T1000 (cell line): ENCODE data around the gene USF1.
"Not testable (repeated sequence)": the region's sequence is repeated elsewhere in the genome, so short reads cannot be mapped to it uniquely, and the experiment has no call there.

Experiments
- DNase-seq: peaks from one replicate; lab custom pipeline; 2025; ENCODE audit warnings: mixed read lengths; lab: John Stamatoyannopoulos, UW

Gene USF1

DNA sequence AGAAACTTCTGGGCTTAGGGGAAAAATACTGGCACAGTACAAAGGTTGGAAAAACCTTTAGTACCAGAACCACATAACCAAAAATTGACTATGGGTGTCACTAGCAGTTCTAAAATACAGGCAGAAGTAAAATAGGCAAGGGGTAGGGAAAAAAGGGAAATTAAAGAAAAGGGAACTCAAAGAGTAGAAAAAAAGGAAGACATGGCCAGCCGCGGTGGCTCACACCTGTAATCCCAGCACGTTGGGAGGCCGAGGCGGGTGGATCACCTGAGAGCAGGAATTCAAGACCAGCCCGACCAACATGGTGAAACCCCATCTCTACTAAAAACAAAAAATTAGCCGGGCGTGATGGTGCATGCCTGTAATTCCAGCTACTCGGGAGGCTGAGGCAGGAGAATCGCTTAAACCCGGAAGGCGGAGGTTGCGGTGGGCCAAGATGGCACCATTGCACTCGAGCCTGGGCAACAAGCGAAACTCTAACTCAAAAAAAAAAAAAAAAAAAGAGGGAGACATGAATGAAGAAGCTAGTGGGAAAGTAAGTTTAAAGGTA, 26.6 kb downstream of the USF1 start:
- DNase-seq: not testable (repeated sequence)

DNA sequence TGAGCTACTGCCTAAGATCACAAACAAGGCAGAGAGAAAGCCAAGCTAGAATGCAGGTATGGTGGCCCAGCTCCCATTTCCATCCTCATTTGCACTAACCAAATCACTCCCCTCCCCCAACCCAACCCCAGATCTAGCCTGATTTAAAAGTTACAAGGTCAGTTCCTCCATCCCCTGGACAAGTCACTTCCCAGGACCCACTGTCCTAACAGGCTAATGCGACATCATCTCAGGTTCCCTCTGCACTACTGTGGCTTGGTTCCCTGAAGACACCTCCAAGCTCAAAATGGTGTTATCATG, 27.2 kb downstream of the USF1 start:
- no peak for DNase-seq

DNA sequence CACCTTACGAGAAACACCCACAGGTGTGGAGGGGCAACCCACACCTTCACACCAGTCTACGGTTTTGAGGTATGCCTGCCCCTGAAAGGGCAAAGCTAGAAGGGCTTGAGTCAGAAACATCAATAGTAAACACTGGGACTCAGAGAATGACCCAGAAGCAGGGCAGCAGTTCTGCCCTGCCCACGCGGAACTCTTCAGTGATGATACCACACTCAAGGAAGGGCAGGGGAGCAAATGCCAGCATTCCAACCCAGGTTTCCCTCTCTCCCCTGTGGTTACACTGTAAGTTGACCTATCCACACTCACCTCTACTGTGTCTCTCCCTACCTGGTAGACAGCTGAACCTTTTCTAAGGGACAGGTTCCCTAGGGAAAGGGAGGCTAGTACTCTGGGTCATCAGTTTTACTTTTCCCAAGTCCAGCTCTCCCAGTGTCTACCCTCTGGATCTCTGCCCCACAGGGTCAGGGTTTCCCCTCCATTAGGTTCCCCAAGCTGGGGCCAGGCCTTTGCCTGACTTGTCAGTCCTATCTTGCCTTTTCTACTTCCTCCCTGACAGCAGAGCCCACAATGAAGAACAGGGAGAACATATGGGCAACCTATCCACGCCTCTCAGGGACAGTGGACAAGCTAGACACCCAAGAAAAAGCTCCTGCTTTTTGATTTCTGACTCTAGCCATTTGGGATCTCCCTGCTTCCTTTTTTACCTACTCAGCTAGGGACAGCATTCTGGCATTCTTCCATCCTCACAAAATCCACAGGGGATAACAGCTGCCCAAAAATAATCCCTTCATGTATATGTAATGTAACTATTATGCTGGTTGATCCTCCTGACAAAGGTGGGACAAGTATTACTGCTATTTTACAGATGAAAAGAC, 27.8 kb downstream of the USF1 start:
- no peak for DNase-seq

DNA sequence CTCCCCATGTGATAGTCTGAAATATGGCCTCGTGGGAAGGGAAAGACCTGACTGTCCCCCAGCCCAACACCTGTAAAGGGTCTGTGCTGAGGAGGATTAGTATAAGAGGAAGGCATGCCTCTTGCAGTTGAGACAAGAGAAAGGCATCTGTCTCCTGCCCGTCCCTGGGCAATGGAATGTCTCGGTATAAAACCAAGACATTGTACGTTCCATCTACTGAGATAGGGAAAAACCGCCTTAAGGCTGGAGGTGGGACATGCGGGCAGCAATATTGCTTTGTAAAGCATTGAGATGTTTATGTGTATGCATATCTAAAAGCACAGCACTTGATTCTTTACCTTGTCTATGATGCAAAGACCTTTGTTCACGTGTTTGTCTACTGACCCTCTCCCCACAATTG, 28.6 kb downstream of the USF1 start:
- DNase-seq: not testable (repeated sequence)

DNA sequence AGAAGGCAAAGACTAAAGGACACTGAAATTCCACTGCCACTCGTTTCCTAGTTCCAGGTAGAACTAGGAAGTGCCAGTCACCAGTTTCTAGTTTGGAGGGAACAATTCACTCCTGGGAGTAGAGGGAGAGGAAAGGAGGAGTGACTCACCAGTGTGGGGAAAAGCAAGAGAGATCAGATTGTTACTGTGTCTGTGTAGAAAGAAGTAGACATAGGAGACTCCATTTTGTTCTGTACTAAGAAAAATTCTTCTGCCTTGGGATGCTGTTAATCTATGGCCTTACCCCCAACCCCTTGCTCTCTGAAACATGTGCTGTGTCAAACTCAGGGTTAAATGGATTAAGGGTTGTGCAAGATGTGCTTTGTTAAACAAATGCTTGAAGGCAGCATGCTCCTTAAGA, 29.1 kb downstream of the USF1 start:
- not testable (repeated sequence) for DNase-seq

DNA sequence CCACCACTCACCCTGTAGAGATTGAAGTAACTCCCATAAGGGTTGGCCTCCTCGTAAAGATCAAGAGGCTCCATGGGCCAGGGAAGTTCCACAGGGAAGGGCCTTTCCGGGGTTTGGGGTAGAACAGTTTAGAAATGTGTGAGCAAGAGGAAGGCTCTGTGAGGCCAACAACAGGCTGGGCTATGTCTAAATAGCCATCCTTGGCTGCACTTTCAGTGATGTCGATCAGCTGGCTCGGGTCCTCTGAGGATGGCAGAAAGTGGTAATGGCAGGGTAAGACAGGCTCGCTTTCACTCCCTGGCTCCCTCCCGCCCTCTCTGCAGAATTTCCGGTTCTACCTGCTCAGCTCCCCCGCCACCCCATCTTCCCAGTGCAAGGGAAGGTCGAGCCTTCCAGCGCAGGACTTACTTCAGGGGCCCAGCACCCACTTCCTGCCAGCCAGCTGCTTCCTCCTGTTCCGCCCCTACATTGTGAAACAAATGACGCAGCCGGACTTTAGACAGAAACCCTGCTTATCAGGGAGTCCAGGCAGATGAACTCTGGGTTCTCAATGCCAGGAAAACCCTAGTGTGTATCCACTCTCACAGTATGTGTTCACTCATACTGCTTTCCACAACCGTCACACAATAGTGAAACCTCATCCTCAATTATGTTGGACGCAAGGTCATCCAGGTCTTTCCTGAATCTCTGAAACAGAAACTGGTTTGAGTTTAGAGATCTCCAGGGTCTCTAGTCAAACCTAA, 32.1 kb downstream of the USF1 start:
- DNase-seq: no peak

DNA sequence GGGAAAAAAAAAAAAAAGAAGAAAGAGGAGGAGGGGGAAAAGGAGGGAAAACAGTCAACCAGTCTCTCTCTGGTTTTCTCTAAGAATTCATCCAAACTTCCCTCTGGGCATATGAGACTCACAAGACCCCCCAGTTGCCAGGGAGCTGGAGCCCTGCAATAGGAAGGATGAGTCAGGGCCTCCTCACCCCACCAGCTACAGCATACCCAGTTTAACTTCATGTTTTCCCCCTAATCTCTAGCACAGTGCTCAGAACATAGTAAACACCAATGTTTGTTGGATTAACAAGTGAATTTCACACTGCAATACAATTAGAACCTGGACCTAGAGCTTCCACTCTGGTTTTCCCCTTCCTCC, 32.7 kb downstream of the USF1 start:
- DNase-seq: no peak

DNA sequence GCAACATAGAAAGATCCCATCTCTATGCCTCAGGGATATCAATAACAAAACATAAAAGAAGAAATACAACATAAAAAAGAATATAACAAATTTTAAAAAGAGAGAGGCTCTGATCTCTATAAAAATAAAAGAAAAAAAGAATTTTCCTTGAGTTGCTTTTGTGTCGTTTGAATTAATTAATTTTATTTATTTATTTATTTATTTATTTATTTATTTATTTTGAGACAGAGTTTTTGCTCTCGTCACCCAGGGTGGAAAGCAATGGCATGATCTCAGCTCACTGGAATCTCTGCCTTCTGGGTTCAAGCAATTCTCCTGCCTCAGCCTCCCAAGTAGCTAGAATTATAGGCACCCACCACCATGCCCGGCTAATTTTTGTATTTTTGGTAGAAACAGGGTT, 33.4 kb downstream of the USF1 start:
- DNase-seq: no peak

DNA sequence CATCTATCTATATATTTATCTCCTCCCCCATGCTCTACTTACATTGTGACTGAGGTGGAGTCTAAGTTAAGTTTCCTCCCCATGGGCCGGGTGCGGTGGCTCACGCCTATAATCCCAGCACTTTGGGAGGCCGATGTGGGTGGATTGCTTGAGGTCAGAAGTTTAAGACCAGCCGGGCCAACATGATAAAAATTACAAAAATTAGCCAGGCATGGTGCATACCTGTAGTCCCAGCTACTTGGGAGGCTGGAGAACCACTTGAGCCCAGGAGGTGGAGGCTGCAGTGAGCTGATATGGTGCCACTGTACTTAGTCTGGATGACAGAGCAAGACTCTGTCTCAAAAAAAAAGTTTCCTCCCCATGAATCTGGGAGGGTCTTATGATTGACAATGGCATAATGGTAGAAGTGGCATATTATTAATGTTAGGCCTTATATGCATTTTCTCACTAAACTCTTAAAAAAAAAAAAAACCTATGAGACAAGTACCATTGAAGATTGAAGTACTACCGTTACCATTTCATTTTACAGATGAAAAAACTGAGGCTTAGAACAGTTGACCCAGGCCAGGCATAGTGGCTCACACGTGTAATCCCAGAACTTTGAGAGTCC, 36.1 kb downstream of the USF1 start:
- DNase-seq: no peak

DNA sequence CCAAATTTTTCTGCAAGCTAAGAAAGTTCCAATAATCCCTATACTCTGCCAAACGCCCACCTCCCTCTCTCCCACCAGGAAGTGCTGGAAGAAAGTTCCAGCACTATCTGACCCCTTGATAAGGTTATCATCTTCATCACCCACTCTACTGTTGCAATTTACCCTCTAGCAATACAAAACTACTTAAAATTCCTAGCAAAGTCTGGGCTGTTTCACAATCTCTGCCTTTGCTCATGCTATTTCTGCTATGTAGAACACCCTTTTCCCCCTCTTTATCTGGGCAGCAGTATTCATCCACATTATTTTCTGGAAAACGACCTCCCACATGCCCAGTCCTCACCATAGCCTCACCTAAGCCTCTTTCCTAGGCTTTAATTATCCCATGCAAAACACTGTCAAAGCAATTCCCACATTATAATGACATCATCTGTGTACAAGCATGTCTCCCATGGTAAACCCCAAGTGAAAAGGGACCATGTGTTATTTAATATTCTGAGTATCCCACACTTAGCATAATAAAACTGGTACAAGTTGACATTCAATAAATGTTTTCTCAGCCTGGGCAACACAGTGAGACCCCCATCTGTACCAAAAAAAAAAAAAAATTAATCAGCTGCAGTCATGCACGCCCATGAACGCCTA, 36.8 kb downstream of the USF1 start:
- no peak for DNase-seq

DNA sequence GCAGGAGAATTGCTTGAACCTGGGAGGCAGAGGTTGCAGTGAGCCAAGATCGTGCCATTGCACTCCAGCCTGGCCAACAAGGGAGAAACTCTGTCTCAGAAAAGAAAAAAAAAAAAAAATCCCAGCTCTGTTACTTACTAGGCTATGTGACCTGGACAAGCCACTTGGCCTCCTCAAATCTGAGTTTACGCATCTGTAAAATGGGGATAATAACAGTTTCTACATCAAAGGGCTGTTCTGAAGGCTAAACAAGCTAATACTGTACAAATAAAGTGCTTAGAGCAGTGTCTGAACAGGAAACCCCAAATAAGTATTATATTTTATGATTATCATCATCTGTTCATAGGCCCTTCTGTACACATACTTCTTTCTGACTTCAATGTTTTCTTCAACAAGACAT, 38.4 kb downstream of the USF1 start:
- no peak for DNase-seq

DNA sequence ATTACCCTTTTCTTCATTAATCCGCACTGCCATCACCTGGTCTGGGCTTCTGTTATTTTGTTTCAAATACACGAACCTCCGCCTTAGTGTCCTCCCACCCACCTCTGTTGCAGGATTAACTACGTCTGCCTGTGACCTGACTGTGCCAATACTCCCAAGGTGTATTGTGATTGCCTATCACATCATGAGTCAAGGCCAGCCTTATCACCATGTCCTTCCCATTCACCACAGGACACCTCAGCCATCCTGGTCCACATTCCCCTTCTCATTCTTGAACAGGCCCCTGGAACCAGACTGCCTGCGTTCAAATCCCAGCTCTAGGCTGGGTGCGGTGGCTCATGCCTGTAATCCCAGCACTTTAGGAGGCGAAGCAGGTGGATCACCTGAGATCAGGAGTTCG, 39.2 kb downstream of the USF1 start:
- DNase-seq: no peak

DNA sequence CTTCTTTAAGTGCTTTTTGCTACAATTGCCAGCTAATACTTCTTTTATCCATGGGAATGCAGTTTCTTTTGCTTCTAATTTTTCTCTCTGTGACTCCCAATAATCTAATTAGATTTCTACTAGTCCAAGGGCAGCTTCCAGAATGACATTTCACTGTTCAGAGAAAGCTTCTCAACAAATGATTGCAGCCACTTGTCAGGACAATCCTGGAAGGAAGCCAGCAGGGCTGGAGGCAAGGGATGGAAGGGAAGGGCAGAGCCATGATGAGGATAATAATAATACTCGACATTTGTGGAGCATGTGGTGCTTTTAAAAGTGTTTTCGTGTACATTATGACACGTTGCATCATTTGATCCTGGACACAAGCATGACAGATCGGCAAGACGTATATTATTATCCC, 44.3 kb downstream of the USF1 start:
- no peak for DNase-seq

DNA sequence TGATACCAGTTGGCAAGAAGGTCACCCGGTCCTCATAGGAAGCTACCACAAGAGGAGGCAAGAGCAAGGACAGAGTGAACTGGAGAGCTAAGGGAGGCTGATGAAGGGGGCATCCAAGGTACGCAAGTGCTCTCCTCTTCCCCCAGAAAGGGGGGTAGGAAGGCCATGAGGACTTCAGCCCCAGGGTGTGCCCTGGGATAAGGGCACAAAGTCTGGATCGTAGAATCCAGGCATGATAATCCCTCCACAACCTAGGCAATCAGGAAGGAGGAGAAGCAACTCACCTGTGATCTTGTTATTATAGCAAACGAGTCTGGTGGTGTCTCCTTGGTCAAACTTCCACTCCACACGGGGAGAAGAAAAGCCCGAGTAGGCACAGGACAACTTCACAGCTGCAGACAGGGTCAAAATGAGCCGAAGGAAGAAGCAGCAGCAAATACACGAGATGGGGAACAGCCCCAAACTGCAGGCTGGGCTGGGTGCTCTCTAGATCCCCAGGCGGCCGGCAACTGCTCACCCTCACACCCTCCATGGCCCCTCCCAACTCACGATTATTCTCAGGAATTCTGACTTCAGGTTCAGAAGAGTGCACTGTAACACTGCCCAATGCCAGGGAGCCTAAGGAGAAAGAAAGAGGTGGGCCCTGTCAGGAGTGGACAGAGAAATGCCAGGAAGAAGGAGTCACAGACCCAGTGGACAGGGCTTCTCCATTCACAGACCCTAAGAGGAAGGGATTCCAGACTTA, 44.9 kb downstream of the USF1 start:
- DNase-seq: no peak

DNA sequence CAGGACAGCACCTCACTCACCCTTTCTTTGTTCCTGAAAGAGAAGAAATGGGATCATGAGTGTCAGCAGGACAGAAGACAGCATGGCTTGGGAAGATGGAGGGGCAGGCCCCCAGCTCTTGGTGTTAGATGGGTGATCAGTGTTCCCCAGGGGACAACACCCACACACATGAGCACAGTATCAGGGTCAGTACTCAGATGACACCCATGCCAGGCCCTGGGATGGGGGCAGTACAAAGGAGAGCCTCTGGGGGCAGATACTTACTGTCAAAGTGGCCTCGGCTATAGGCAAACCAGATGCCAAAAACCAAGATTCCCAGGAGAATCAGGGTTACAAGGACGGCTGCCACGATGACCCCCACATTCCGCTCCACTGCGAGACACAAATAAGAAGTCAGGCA, 46.4 kb downstream of the USF1 start:
- DNase-seq: no peak

DNA sequence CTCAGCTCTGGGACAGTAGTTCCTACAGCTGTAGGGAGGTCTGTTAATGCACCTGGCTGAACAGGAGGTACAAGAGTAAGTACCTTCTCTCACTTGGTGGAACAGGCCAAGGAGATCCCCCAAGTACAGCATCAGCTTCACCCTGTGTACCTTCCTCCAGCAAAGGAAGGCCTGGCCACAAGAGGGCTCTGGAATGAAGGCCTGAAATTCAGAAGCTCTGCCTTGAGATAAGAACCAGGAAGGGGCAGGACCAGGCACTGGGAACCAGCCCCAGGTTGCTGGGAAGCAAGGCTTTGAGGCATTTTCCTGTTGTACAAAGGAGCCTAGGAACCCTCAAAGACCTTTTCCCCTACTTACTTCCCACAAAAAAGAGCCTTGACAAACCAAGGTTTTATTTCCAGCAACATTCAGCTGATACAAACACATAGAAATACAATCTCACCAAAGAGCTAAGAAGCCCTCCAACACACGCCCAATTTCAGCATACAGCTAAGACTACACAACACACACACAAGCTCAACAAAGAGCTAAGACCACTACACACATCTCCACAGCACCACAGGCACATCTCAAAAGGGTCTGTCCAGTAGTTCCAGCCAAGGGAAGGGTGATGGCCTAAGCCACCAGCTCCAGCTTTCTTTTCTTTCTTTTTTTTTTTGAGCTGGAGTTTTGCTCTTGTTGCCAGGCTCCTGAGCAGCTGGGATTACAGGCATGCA, 48.3 kb downstream of the USF1 start:
- no peak for DNase-seq

DNA sequence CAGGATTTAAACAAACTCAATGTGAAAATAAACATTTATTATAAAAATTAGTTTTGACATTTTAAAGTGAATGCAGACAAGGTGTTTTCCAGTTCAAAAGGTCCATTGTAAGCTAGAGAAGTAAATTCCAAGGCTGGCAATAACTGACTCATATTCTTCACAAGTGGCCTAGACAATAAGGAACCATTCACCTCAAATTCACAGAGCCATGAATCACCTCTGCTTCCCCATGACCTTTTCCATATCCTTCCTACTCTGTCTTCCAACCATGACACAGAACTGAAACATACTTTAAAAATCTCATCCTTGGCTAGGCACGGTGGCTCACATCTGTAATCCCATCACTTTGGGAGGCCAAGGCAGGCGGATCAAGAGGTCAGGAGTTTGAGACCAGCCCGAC, 49.6 kb downstream of the USF1 start:
- no peak for DNase-seq

DNA sequence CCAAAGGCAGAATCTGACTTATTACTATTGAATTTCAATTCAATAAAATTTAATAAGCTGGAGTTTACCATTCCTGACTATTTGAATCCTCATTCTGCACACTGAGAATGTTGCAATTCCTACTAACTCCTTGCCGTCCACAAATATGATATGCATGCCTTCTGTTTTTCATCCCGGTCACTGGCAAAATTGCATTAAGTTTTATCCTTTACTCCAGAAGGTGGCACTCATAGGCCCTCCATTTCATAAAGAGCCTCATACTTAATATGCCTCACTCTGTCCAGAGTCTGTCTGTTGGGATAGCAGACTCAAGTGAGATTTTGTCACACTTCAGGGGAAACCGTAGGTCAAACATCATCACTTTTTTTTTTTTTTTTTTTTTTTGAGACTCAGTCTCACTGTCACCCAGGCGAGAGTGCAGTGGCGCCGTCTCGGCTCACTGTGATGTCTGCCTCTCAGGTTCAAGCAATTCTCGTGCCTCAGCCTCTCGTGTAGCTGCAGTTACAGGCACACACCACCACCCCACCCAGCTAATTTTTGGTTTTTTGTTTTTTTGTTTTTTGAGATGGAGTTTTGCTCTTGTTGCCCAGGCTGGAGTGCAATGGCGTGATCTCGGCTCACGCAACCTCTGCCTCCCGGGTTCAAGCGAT, 52.1 kb downstream of the USF1 start:
- no peak for DNase-seq

DNA sequence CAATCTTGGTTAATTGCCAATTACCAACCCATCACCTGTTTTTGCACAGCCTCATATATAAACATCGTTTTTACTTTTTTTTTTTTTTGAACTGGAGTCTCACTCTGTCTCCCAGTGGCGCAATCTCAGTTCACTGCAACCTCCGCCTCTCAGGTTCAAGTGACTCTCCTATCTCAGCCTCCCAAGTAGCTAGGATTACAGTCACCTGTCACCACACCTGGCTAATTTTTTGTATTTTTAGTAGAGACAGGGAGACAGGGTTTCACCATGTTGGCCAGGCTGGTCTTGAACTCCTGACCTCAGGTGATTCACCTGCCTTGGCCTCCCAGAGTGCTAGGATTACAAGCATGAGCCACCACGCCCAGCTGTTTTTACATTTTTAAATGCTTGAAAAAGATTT, 53.7 kb downstream of the USF1 start:
- not testable (repeated sequence) for DNase-seq
